HCEC 1CT (cell line): ENCODE measurements around the gene CDKN2B.
"Not testable (repeated sequence)": the region's sequence is repeated elsewhere in the genome, so short reads cannot be mapped to it uniquely, and the experiment has no call there.

Source experiments
- DNase-seq: peaks from one replicate; pipeline ENCODE4 v3.0.0-alpha.2; 2017

CDKN2B gene, protein sequence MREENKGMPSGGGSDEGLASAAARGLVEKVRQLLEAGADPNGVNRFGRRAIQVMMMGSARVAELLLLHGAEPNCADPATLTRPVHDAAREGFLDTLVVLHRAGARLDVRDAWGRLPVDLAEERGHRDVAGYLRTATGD

GRCh38 chr9:22008717-22009505 is at the start of gene CDKN2B:
TSS of gene CDKN2B (minus strand) at chr9:22009305. CDS start at chr9:22008953, 352 bp downstream.
- DNase-seq: peak; percentile 91

GRCh38 chr9:22057972-22058371 is 48.9 kb upstream of the CDKN2B start:
- not testable (repeated sequence) for DNase-seq

- DNase-seq: no peak
Observed at GRCh38 chr9:22056402-22056801, 47.3 kb upstream of the CDKN2B start.

DNA sequence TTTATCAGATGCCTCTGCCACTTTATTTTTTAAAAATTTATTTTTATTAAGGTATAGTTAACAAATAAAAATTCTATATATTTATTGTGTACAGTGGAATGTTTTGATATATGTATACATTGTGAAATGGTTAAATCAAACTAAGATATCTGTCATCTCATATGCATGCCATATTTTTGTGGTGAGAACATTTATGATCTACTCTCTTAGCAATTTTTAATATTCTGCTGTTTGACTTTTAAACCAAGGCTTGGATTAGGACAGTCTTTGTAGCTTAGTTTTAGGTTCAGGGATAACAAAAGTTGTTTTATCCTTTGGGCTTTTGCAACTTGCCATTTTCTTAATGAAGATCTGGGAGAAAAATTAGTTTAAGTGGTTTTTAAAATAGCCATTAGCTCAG is 46.0 kb upstream of the CDKN2B start:
- peak; percentile 80 for DNase-seq

DNA sequence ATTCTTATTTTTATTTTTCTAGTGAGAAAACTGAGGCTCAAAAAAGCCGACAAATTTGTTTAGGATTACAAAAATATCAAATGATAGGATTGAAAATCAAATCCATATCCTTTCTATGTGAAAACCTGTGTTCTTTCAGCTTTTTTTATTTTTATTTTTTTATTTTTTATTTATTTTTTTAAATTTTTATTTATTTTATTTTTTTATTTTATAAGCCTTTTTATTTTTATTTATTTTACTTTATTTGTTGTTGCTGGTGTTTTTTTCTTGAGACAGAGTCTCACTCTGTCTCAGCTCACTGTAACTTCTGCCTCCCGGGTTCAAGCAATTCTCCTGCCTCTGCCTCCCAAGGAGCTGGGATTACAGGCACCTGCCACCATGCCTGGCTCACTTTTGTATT is 45.4 kb upstream of the CDKN2B start:
- DNase-seq: no peak

- no peak for DNase-seq
Observed at GRCh38 chr9:22054076-22054475, 45.0 kb upstream of the CDKN2B start.

GRCh38 chr9:22053178-22053577 is 44.1 kb upstream of the CDKN2B start:
- DNase-seq: peak; percentile 50

- DNase-seq: peak; percentile 99
Observed at GRCh38 chr9:22052376-22052945, 43.4 kb upstream of the CDKN2B start.

- DNase-seq: no peak
Observed at GRCh38 chr9:22050924-22051323, 41.8 kb upstream of the CDKN2B start.

- DNase-seq: peak; percentile 70
Observed at GRCh38 chr9:22049411-22049810, 40.3 kb upstream of the CDKN2B start.

- DNase-seq: no peak
Observed at GRCh38 chr9:22047596-22047995, 38.5 kb upstream of the CDKN2B start.

GRCh38 chr9:22046243-22046885 is 37.3 kb upstream of the CDKN2B start:
- DNase-seq: no peak

DNA sequence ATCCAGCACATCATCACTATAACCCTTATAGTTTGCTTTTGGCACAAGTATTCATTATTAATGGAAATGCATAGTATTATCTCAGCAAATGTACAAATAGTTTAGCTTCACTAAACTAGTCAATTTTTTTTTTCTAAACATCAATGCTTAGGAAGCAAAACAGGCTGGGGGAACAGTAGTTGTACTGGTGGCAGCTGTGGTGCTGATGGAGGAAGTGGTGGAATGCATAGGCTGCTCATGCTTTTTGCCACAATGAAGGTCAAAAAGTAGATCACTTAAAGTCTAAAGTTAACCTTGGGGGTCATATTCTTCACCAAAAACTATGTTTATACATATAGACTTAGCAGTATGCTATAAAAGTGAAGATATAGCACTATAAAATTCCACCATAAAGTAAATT is 36.3 kb upstream of the CDKN2B start:
- no peak for DNase-seq

DNA sequence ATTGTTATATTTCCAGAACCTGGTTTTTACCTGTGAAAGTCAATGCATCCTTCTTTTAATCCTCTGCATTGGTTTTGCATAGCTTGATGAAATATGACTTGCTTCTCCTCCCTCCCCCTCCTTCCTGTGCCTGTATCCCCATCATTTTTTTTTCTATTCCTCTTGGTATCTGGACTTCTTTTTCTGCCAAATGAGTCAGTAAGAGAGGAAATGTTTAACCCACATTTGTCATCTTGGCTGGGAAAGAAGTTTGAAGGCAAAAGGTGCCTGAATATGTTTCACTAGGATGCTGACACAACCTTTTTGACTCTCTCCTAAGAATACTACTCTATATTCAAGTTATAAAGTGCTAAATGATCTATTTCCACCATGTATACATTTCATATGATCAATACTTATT is 35.5 kb upstream of the CDKN2B start:
- DNase-seq: peak; percentile 92

- no peak for DNase-seq
Observed at GRCh38 chr9:22043928-22044327, 34.8 kb upstream of the CDKN2B start.

GRCh38 chr9:22041775-22042174 is 32.7 kb upstream of the CDKN2B start:
- peak; percentile 65 for DNase-seq

DNA sequence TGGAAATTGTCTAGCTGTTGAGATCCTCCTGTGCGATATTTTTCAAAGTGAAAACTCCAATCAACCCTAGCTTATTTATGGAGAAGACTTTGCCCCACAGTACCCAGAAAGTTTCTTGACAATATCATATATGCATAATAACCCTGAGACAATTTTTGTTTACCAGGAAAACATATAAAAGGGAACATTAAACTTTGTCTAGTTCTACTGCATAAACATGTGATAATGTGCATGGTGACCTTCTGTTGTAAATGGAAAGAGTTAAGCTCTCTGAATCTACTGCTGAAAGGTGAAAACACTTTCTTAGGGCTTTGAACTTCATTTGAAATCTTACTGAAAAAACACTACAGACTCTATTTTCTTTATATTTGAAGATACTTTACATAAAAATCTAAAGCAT is 32.2 kb upstream of the CDKN2B start:
- no peak for DNase-seq

DNA sequence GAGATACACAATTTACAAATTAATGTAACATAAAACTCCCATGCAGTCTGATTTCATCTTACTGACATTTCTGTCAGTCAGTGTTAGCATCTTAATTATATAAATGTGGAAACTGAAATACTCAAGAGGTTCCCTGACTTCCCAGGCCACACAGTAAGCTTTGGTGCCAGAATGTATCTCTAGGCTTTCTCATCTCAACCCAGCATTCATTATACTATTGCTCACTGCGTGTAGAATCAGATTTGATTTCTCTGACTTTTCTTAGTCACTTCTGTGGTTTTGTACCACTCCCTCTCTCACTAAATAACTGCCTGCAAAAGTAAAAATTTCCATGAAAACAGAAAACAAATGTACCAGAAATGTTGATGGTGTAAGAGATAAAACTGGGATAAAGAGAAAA is 31.7 kb upstream of the CDKN2B start:
- peak; percentile 81 for DNase-seq

DNA sequence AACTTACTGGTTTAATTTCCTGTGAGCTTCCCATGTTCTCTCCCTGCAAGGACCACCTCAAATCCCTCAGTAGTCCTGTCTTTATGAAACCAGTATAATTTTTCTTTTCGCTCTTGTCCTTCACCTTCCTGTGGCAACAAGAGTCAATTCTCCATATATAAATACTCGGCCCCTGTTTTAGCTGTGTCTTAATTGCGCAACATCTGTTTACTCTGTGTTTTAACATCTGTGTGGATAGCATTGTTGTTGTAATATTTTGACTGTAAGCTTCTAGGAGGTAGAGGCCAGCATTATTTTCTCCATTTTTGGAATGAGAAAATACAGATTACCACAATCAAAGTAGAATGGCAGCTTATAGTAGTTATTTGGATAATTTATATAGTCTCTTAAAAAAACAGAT is 30.2 kb upstream of the CDKN2B start:
- peak; percentile 43 for DNase-seq

DNA sequence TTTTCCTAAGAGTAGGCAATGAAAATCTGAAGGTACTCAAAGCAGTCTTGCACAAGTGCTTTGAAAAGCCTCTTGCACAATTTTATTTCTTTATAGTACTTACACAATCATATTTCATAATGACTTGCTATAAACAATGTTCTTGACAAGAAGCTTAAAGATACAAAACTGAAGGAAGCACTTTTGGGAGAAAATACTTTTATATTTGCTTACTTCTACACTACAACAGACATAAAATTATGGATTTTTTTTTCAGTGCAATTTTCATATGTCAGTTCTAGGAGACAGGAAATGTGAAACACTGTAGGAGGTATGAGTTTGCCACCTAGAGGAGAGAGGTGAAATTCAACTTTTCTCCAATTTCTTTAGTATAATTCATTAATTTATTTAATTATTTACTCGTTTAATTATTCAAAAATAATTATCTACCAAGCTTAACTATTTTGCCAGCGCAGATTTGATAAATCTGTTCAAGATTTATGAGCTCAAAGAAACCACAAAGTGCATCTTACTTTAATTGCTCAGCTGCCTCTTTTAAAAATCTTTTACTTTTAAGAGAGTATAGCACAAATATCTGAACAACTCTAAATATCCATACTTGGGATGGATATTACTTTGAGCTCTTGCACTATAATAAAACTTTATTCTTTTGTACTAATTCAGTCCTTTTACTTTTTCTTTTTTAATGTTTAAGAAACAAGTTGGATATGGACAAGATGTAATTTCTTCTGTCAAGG is 29.0 kb upstream of the CDKN2B start:
- DNase-seq: peak; percentile 74

GRCh38 chr9:22036866-22037626 is 27.9 kb upstream of the CDKN2B start:
- peak; percentile 50 for DNase-seq

DNA sequence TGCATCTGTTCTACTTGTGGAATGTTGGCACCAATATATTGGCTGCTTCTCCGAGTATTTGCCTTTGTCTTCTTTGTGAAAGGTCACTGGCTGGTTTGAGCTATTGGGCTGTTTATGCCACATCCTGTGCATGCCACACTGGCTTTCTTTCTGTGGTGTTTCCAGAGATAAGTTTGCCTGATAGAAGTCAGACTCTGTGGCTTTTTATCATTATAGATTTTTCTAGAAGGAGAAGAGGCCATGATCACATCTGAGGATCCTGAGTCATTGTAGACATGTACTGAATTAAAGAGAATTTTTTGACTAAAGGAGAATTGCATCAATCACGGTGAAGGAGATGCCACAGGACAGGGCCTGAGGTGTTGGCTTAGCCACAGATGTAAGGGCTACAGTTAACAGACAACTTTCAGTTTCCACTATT is 26.5 kb upstream of the CDKN2B start:
- DNase-seq: no peak
